Hepatic stellate cell (primary cell): ENCODE data around the gene ADGRG3.

ENCODE experiments used
- DNase-seq: peaks from one replicate; pipeline ENCODE4 v3.0.0; 2011; ENCODE audit warnings: low spot score

ADGRG3 gene, protein sequence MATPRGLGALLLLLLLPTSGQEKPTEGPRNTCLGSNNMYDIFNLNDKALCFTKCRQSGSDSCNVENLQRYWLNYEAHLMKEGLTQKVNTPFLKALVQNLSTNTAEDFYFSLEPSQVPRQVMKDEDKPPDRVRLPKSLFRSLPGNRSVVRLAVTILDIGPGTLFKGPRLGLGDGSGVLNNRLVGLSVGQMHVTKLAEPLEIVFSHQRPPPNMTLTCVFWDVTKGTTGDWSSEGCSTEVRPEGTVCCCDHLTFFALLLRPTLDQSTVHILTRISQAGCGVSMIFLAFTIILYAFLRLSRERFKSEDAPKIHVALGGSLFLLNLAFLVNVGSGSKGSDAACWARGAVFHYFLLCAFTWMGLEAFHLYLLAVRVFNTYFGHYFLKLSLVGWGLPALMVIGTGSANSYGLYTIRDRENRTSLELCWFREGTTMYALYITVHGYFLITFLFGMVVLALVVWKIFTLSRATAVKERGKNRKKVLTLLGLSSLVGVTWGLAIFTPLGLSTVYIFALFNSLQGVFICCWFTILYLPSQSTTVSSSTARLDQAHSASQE

DNA sequence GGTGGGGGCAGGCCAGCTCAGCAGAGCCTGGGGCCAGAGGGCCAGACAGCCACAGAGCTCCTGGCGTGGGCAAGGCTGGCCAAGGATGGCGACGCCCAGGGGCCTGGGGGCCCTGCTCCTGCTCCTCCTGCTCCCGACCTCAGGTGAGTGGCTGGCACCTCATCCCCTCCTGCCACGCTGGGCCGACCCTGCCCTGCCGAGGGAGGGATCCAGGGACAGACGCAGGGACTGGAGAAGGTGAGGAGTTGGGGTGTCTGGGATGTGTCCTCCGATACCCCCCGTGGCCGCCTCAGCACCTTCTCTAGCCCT is at the start of gene ADGRG3:
Gene ADGRG3, plus strand, starts transcription at position 44 of the 309 bp plus-strand sequence. Its CDS starts 42 bp downstream, at position 86.
- DNase-seq: no peak

DNA sequence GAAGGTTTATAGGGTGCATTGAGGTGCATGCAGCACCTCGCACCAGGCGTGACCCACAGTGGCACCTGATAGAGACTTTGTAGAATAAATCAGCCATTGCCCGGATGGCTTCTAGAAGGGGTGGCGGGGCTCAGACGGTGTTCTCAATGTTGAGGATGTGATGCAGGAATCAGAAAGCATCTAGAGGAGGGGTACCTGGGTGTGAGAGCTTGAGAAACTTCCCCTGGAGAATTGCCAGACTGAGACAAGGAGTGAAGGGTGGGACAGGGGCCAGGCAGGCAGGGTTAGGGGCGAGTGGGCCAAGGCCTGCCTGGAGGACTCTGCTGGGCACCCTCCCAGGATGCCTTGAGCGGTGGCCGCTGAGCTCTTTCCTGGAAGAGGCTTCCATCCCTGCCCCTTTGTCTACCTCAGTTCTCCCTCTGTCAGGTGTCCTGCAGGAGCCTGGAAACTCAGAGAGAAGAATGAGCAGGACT is 48.9 kb upstream of the ADGRG3 start:
- DNase-seq: no peak

- DNase-seq: no peak
Observed at GRCh38 chr16:57619606-57620334, 48.3 kb upstream of the ADGRG3 start.

- DNase-seq: no peak
Observed at GRCh38 chr16:57620335-57621231, 47.5 kb upstream of the ADGRG3 start.

- DNase-seq: no peak
Observed at GRCh38 chr16:57621521-57622271, 46.4 kb upstream of the ADGRG3 start.

- no peak for DNase-seq
Observed at GRCh38 chr16:57622361-57623250, 45.5 kb upstream of the ADGRG3 start.

DNA sequence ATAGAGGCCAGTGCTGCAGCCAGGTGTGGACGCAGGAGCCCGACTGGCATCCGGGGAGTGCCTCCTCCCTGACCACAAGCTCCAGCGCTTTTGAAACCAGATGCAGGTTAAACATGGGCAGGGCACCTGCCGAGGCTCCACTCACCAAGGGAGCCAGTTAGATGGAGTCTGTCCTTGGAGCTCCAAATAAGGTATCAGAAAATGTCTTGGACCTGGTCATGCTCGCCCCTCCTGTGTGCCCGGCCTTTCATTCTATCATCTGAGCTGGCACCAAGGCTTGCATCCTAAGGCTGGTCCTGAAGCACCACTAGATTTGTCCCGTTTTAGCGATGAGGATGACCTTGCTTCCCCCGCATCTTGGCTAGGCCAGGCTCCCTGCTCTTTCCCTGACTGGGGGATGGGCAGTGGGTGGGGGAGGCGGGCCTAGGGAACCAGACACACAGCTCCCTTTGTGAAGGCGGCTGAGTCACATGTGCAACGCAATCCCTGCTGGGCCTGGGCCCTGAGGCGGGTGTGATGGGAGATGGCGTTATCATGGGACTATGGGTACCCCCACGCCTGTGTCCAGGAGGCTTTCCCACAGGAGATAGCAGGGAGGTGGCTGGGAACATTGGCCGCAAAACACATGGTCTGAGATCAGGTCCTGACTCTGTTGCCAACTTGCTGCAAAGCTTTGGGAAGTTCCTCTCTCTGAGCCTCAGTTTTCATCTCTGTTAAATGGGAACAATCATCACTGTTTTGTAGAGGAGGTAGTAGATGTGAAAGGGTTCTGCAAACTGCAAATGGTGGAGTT is 44.7 kb upstream of the ADGRG3 start:
- DNase-seq: no peak

- no peak for DNase-seq
Observed at GRCh38 chr16:57624044-57624688, 43.9 kb upstream of the ADGRG3 start.

- DNase-seq: no peak
Observed at GRCh38 chr16:57624806-57625500, 43.2 kb upstream of the ADGRG3 start.

- DNase-seq: no peak
Observed at GRCh38 chr16:57626420-57627170, 41.5 kb upstream of the ADGRG3 start.

GRCh38 chr16:57627184-57627871 is 40.8 kb upstream of the ADGRG3 start:
- DNase-seq: peak; percentile 81

- peak; percentile 99 for DNase-seq
Observed at GRCh38 chr16:57628008-57628781, 39.9 kb upstream of the ADGRG3 start, which contains the start of gene ADGRG1. Gene ADGRG1, plus strand, starts transcription at chr16:57628630. Its CDS starts 21,658 bp downstream, at chr16:57650288.

DNA sequence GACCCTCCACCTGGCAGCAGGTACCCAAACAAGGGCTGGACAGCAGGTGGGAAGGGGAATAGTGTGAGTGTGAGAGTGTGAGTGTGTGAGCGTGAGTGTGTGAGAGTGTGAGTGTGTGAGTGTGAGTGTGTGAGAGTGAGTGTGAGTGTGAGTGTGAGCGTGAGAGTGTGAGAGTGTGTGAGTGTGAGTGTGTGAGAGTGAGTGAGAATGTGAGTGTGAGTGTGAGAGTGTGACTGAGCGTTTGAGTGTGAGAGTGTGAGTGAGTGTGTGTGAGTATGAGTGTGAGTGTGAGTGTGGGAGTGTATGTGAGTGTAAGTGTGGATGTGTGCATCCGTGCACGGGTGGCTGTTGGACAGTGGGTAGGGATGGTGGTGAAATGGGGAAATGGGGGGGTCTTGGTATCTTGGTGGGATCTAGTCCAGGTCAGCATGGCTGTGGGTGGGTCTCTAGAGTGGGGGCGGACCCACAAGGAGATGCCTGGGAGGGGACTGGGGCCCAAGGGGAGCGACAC is 39.3 kb upstream of the ADGRG3 start:
- no peak for DNase-seq

GRCh38 chr16:57629516-57630406 is 38.3 kb upstream of the ADGRG3 start:
- DNase-seq: no peak

DNA sequence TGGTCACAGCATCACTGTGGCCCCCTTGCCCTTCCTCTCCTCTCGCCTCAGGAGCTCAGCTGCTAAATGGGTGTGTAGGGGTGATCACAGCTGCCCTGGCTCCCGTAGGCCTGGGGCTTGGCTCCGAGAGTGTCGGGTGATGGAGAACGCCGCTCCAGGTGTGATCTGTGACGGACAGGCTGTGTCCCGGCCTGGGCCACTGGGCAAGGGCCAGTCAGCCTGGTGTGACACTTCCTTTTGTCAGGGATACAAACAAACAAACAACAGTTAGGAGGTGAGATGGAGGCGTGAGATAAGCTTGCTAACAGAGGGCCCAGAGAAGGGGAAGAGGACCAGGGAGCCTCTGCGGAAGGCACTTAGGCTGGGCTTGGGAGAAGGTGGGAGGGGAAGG is 37.7 kb upstream of the ADGRG3 start:
- DNase-seq: no peak
